ENCODE measurements around the gene MBD1. TPM values are rescaled to one million over a fixed set of nuclear protein-coding genes. Genes with fewer than 3 reads are reported as not detected.

MBD1 gene
- total RNA-seq, 1 experiment from 2014 or later = 53.4 TPM

- no peak for TF ChIP-seq CDX4 (CRISPR knock-in tag; IDR thresholded peaks at IDR 0.05; ENCODE audit: borderline replicate concordance)
- Mint-ChIP-seq H3K4me3 (no peak overlapping the region), H3K27ac (no peak overlapping the region), H3K4me1 (no peaks in the 10 kb centered on the region), H3K36me3 (peaks cover 4% of the 10 kb centered on the region; the same call in 1 of the 2 replicates), H3K27me3 (ENCODE audit: low read depth) (peaks cover 30% of the 10 kb centered on the region), H3K9me3 (peaks cover 19% of the 10 kb centered on the region)
- CTCF ChIA-PET = no interaction called here
- ATAC-seq = no peak
- POLR2A ChIA-PET = no interaction called here
- no peak for DNase-seq (ENCODE audit: low spot score)
Measured at GRCh38 chr18:50327983-50328382, 46.7 kb upstream of the MBD1 start.

GRCh38 chr18:50320719-50321118 is 39.4 kb upstream of the MBD1 start:
- DNase-seq (ENCODE audit: low spot score) (no peak), ATAC-seq (no peak)
- Mint-ChIP-seq H3K36me3 (no peaks in the 10 kb centered on the region), H3K4me3 (no peak overlapping the region), H3K27me3 (ENCODE audit: low read depth) (peaks cover 22% of the 10 kb centered on the region), H3K27ac (no peak overlapping the region), H3K4me1 (peaks cover 7% of the 10 kb centered on the region), H3K9me3 (0 out of 2 replicates have a peak, but pooled peaks cover under 1% of the 10 kb centered on the region)
- POLR2A ChIA-PET = no interaction called here
- TF ChIP-seq MAX (CRISPR knock-in tag; IDR thresholded peaks at IDR 0.05) (no peak), ZNF416 (CRISPR knock-in tag; IDR thresholded peaks at IDR 0.05) (no peak), RELA (CRISPR knock-in tag; IDR thresholded peaks at IDR 0.05; ENCODE audit: borderline replicate concordance) (no peak), EMX1 (CRISPR knock-in tag; IDR thresholded peaks at IDR 0.05) (no peak), USF2 (CRISPR knock-in tag; IDR thresholded peaks at IDR 0.05) (no peak), KAT7 (CRISPR knock-in tag; IDR thresholded peaks at IDR 0.05; ENCODE audit: borderline replicate concordance) (no peak), OVOL2 (CRISPR knock-in tag; IDR thresholded peaks at IDR 0.05; ENCODE audit: borderline replicate concordance) (no peak), GRHL2 (CRISPR knock-in tag; IDR thresholded peaks at IDR 0.05; ENCODE audit: insufficient replicate concordance, severe bottlenecking) (no peak), E2F4 (CRISPR knock-in tag; IDR thresholded peaks at IDR 0.05; ENCODE audit: borderline replicate concordance, low read depth) (no peak), NFE2L1 (CRISPR knock-in tag; IDR thresholded peaks at IDR 0.05) (no peak), NR3C1 (CRISPR knock-in tag; conservative IDR thresholded peaks at IDR 0.05; ENCODE audit: low read depth) (no peak), ESRRA (CRISPR knock-in tag; IDR thresholded peaks at IDR 0.05; ENCODE audit: borderline replicate concordance) (no peak)
- CTCF ChIA-PET = no interaction called here

- Mint-ChIP-seq H3K9me3 (no peaks in the 10 kb centered on the region), H3K27ac (no peak overlapping the region), H3K4me1 (no peaks in the 10 kb centered on the region), H3K4me3 (no peak overlapping the region), H3K36me3 (no peaks in the 10 kb centered on the region), H3K27me3 (ENCODE audit: low read depth) (peaks cover 34% of the 10 kb centered on the region)
- ATAC-seq (no peak), DNase-seq (ENCODE audit: low spot score) (no peak)
- CTCF ChIA-PET = interaction anchor here (1.8 kb wide), 1 partner anchor 42 kb away, joined by 4 read pairs; no protein-coding TSS in a partner anchor
- POLR2A ChIA-PET = no interaction called here
- TF ChIP-seq ZNF532 (CRISPR knock-in tag; IDR thresholded peaks at IDR 0.05; ENCODE audit: borderline replicate concordance) (no peak), FOXK1 (CRISPR knock-in tag; IDR thresholded peaks at IDR 0.05) (no peak), MYBL2 (CRISPR knock-in tag; IDR thresholded peaks at IDR 0.05) (no peak), ZNF263 (CRISPR knock-in tag; IDR thresholded peaks at IDR 0.05; ENCODE audit: low read depth) (no peak), ZNF317 (CRISPR knock-in tag; IDR thresholded peaks at IDR 0.05; ENCODE audit: borderline replicate concordance, low read depth) (no peak), OVOL2 (CRISPR knock-in tag; IDR thresholded peaks at IDR 0.05; ENCODE audit: borderline replicate concordance) (no peak), ERG (CRISPR knock-in tag; IDR thresholded peaks at IDR 0.05) (no peak), NR3C1 (CRISPR knock-in tag; conservative IDR thresholded peaks at IDR 0.05; ENCODE audit: low read depth) (no peak)
Measured at GRCh38 chr18:50315100-50315871, 34.0 kb upstream of the MBD1 start.

Measured in WTC11 (cell line).